Measurements from ENCODE around the gene GRK6.

Gene GRK6

GRCh38 chr5:177459357-177459756 lies 32.9 kb downstream of the GRK6 start:
- H3K4me3 ChIP-seq (ENCODE audit: low read depth, low read length): no peak overlapping the region
- no peak for TF ChIP-seq CTCF (IDR thresholded peaks at IDR 0.05; ENCODE audit: low read depth, low read length)

GRCh38 chr5:177459819-177460628 lies 33.5 kb downstream of the GRK6 start:
- no peak overlapping the region for H3K4me3 ChIP-seq (ENCODE audit: low read depth, low read length)
- no peak for TF ChIP-seq CTCF (IDR thresholded peaks at IDR 0.05; ENCODE audit: low read depth, low read length)

- no peak for TF ChIP-seq CTCF (IDR thresholded peaks at IDR 0.05; ENCODE audit: low read depth, low read length)
- H3K4me3 ChIP-seq (ENCODE audit: low read depth, low read length): no peak overlapping the region
Measured at GRCh38 chr5:177462021-177462670, 35.7 kb downstream of the GRK6 start.

GRCh38 chr5:177465044-177465443 lies 38.6 kb downstream of the GRK6 start:
- H3K4me3 ChIP-seq (ENCODE audit: low read depth, low read length): no peak overlapping the region
- TF ChIP-seq CTCF (IDR thresholded peaks at IDR 0.05; ENCODE audit: low read depth, low read length): no peak

GRCh38 chr5:177466861-177467260 lies 40.4 kb downstream of the GRK6 start:
- no peak for TF ChIP-seq CTCF (IDR thresholded peaks at IDR 0.05; ENCODE audit: low read depth, low read length)

GRCh38 chr5:177467436-177467835 lies 41.0 kb downstream of the GRK6 start:
- no peak for TF ChIP-seq CTCF (IDR thresholded peaks at IDR 0.05; ENCODE audit: low read depth, low read length)

More at GRCh38 chr5:177466861-177467260, 40.4 kb downstream of the GRK6 start:
- no peak overlapping the region for H3K4me3 ChIP-seq (ENCODE audit: low read depth, low read length)

GRCh38 chr5:177468329-177468684 lies 41.8 kb downstream of the GRK6 start:
- no peak overlapping the region for H3K4me3 ChIP-seq (ENCODE audit: low read depth, low read length)
- TF ChIP-seq CTCF (IDR thresholded peaks at IDR 0.05; ENCODE audit: low read depth, low read length): no peak

More at GRCh38 chr5:177467436-177467835, 41.0 kb downstream of the GRK6 start:
- no peak overlapping the region for H3K4me3 ChIP-seq (ENCODE audit: low read depth, low read length)
